Left renal cortex interstitium (tissue), 4 donors: ENCODE results near the gene ELAVL2. TPM values are rescaled to one million over a fixed set of nuclear protein-coding genes. Genes with fewer than 3 reads are reported as not detected.

Experiments
- DNase-seq, 4 donors: peaks; one replicate each; pipeline ENCODE4 v3.0.0-alpha.2; 2013; ENCODE audit warnings: low read depth in 4 of 4, low spot score in 2 of 4, missing footprints in 1 of 4
- polyA plus RNA-seq, 4 donors: library from polyadenylated mRNA; unstranded; fragments of 120-200 nt; gene quantifications; one replicate each; pipeline ENCODE4 v1.2.1, GENCODE V29; 2013; ENCODE audit not compliant: insufficient read length in 4 of 4

The ELAVL2 gene
- polyA plus RNA-seq, 4 donors = 3.1 to 4.3 (median 3.6) TPM

- no peak for DNase-seq
These were observed 156.3 kb downstream of the ELAVL2 start for GRCh38 chr9:23669776-23670175.

DNA sequence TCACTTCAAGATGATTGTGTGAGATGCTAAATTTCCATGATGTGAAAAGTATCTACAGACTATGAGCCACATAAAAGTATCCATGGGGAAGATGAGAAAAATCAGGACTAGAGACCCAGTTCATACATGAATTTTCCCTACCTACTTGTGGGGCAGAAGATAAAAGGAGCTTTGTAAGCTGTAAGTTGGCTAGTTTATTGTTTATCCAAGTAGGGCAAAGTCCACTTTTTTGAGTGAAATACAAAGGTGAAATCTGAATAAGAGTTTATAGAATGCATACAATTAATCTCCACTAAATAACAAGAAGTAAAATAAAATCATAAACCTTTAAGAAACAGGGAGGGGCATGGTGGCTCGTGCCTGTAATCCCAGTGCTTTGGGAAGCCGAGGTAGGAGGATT lies 160.4 kb downstream of the ELAVL2 start:
- no peak for DNase-seq

GRCh38 chr9:23665051-23665450 lies 161.0 kb downstream of the ELAVL2 start:
- no peak for DNase-seq

GRCh38 chr9:23663946-23664345 lies 162.1 kb downstream of the ELAVL2 start:
- DNase-seq = no peak

DNA sequence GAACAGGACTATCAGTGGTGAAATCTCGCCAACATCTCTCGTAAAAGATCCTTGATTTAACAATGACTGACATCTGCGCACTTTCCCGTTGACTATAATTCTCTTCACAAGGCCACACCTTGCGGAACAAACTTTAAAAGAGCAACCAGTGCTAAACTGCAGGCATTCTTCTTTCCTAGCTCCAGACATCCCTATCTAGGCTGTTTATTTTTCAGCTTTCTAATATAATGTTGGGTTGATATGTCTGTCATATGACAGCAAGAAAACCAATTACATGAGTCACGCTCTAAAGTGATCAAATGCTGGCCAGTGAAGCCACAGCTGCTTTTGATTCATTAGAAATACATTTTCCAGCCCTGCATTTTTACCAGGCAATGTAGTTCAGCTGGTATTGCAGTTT lies 162.5 kb downstream of the ELAVL2 start:
- no peak for DNase-seq

GRCh38 chr9:23663125-23663524 lies 162.9 kb downstream of the ELAVL2 start:
- no peak for DNase-seq

- DNase-seq = no peak
These were observed 163.7 kb downstream of the ELAVL2 start for GRCh38 chr9:23662320-23662719.

- no peak for DNase-seq
These were observed 166.6 kb downstream of the ELAVL2 start for GRCh38 chr9:23659346-23660006.

- DNase-seq = no peak
These were observed 167.4 kb downstream of the ELAVL2 start for GRCh38 chr9:23658376-23659258.

- DNase-seq = no peak
These were observed 175.0 kb downstream of the ELAVL2 start for GRCh38 chr9:23651051-23651450.

- DNase-seq = no peak
These were observed 177.4 kb downstream of the ELAVL2 start for GRCh38 chr9:23648651-23649050.

GRCh38 chr9:23644896-23645295 lies 181.1 kb downstream of the ELAVL2 start:
- no peak for DNase-seq

DNA sequence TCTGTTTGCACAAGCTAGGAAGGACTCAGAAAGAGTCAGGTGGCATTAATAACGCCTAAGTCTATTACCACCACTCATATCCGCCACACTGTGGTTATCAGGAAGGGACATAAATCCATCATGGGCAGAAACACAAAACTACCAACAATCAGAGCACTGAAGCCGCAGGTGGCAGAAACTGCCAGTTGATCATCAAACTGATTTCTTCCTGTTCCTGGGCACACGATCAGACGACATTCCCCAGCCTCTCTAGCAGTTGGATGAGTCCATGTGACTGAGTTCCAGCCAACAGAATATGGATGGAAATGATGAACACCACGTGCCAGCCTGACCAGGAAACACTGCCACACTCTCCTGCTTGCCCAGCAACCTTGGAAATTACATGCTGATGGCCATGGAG lies 181.7 kb downstream of the ELAVL2 start:
- no peak for DNase-seq

- DNase-seq = no peak
These were observed 182.3 kb downstream of the ELAVL2 start for GRCh38 chr9:23643656-23644258.
